Right lobe of liver (tissue), 4 donors: Measurements from ENCODE around the gene PPP1R3F.

ENCODE experiments used
- CTCF ChIP-seq, 4 donors: fragments of 200-600 bp in 3 of 4; fragments of 450-650 bp in 1 of 4; IDR thresholded peaks; one replicate each; pipeline versions ENCODE4 v1.5.1 to v1.8.0; 2016 to 2022; ENCODE audit warnings: antibody characterized with exemption in 4 of 4, mild to moderate bottlenecking in 2 of 4
- POLR2A ChIP-seq: fragments of 450-650 bp; IDR thresholded peaks from one replicate; pipeline ENCODE4 v1.6.1; 2017; ENCODE audit warnings: antibody characterized with exemption, mild to moderate bottlenecking
- donor health status: DM: no; HTN: no; CAD: no.
- donor health status: DM: no; HTN: no; CAD: no.
- donor health status: DM: no; HTN: yes; CAD: no.

- TF ChIP-seq POLR2A = no peak
- no peak for TF ChIP-seq CTCF (IDR thresholded peaks at IDR 0.05)
Observed at GRCh38 chrX:49312176-49312575, 42.6 kb downstream of the PPP1R3F start.
